SK-N-SH (cell line): ENCODE measurements around the gene ADRB2. TPM values are rescaled to one million over a fixed set of nuclear protein-coding genes. Genes with fewer than 3 reads are reported as not detected.

Experiments used
- CTCF ChIA-PET: fragments of 300-600, 350-600 bp; formaldehyde crosslinking; extraction: SDS; loops from one replicate; lab custom pipeline; 2021; lab: Yijun Ruan, JAX
- POLR2A ChIA-PET: fragments of 350-600 bp; sonication (Branson Sonifier 250); formaldehyde crosslinking; extraction: SDS; loops from one replicate; lab custom pipeline; 2020; ENCODE audit warnings: antibody characterized with exemption, inconsistent platforms; lab: Yijun Ruan, JAX
- DNase-seq: peaks from one replicate; pipeline ENCODE4 v3.0.0; 2012
- H2AFZ ChIP-seq: fragments of 200-600 bp; sonication (generic); 2 replicates; pipeline ENCODE4 v1.8.1; 2016; ENCODE audit warnings: antibody characterized with exemption, mild to moderate bottlenecking, low read depth
- H3F3A ChIP-seq: fragments of 200-600 bp; sonication (generic); replicated peaks from 2 replicates; pipeline ENCODE3; 2016; ENCODE audit warnings: antibody characterized with exemption, mild to moderate bottlenecking; ENCODE audit not compliant: insufficient read depth
- H3K27ac ChIP-seq, 2 experiments: fragments of 200-500 bp in 1 of 2; fragments of 200-600 bp in 1 of 2; sonication (Bioruptor generic) in 1 of 2; sonication (generic), shearing (Covaris generic) in 1 of 2; 2 replicates each; pipeline versions ENCODE4 v1.5.1 to v1.6.1; 2014 to 2016; ENCODE audit warnings: low read depth in 2 of 2, inconsistent platforms in 1 of 2, low read length in 1 of 2, mild to moderate bottlenecking in 1 of 2, mixed read lengths in 1 of 2
- H3K27me3 ChIP-seq: fragments of 200-600 bp; sonication (generic), shearing (Covaris generic); 2 replicates; pipeline ENCODE4 v1.6.1; 2016; ENCODE audit warnings: mixed run types; ENCODE audit not compliant: insufficient read depth
- H3K36me3 ChIP-seq, 2 experiments: fragments of 200-500 bp in 1 of 2; fragments of 200-600 bp in 1 of 2; sonication (Bioruptor generic) in 1 of 2; sonication (generic) in 1 of 2; replicated peaks in 1 of 2; 2 replicates each; pipeline versions ENCODE3 to v1.5.1; 2014 to 2016; ENCODE audit warnings: low read length in 1 of 2, mild to moderate bottlenecking in 1 of 2; ENCODE audit not compliant: insufficient read depth in 2 of 2, control insufficient read depth in 1 of 2
- H3K4me1 ChIP-seq, 2 experiments: fragments of 200-500 bp in 1 of 2; fragments of 200-600 bp in 1 of 2; sonication (Bioruptor generic) in 1 of 2; sonication (generic), shearing (Covaris generic) in 1 of 2; 2 replicates each; pipeline versions ENCODE4 v1.5.1 to v1.6.1; 2014 to 2016; ENCODE audit warnings: low read depth in 1 of 2, low read length in 1 of 2, mixed run types in 1 of 2; ENCODE audit not compliant: insufficient read depth in 2 of 2, control insufficient read depth in 1 of 2
- H3K4me2 ChIP-seq: fragments of 200-600 bp; sonication (generic), shearing (Covaris generic); 2 replicates; pipeline ENCODE4 v1.6.1; 2017; ENCODE audit warnings: mixed run types
- H3K4me3 ChIP-seq, 2 experiments: fragments of 200-500 bp in 1 of 2; fragments of 200-600 bp in 1 of 2; sonication (Bioruptor generic) in 1 of 2; sonication (generic), shearing (Covaris generic) in 1 of 2; 2 replicates each; pipeline versions ENCODE4 v1.5.1 to v1.8.1; 2014 to 2016; ENCODE audit warnings: low read depth in 2 of 2, inconsistent platforms in 1 of 2, low read length in 1 of 2, mild to moderate bottlenecking in 1 of 2, mixed read lengths in 1 of 2, moderate library complexity in 1 of 2
- H3K79me2 ChIP-seq: fragments of 200-600 bp; sonication (generic); 2 replicates; pipeline ENCODE4 v1.8.1; 2017; ENCODE audit warnings: mild to moderate bottlenecking; ENCODE audit not compliant: insufficient read depth
- H3K9ac ChIP-seq: fragments of 200-600 bp; sonication (generic); 2 replicates; pipeline ENCODE4 v1.6.1; 2017; ENCODE audit warnings: mixed run types
- H3K9me2 ChIP-seq: fragments of 200-600 bp; sonication (generic); 2 replicates; pipeline ENCODE4 v1.6.1; 2017; ENCODE audit warnings: mixed run types
- H3K9me3 ChIP-seq: fragments of 200-600 bp; sonication (generic); 2 replicates; pipeline ENCODE4 v1.6.1; 2017; ENCODE audit warnings: mixed run types, mild to moderate bottlenecking, moderate library complexity
- H4K20me1 ChIP-seq: fragments of 200-600 bp; sonication (generic); 2 replicates; pipeline ENCODE4 v1.6.1; 2017; ENCODE audit warnings: mild to moderate bottlenecking, mixed run types; ENCODE audit not compliant: insufficient read depth
- CTCF ChIP-seq: fragments of 200-600 bp; sonication (generic); IDR thresholded peaks from 2 replicates; pipeline ENCODE4 v1.6.1; 2017; ENCODE audit warnings: antibody characterized with exemption, mild to moderate bottlenecking, moderate library complexity
- EP300 ChIP-seq, 2 experiments: IDR thresholded peaks; 2 replicates each; pipeline versions ENCODE4 v1.4.0 to v1.6.1; 2012; ENCODE audit warnings: borderline replicate concordance in 1 of 2, low read depth in 1 of 2, low read length in 1 of 2
- FOXJ3 ChIP-seq: sonication (generic); formaldehyde crosslinking; IDR thresholded peaks from 2 replicates; pipeline ENCODE4 v1.5.1; 2020; ENCODE audit warnings: mild to moderate bottlenecking, missing genetic modification reagents
- FOXM1 ChIP-seq: IDR thresholded peaks from 2 replicates; pipeline ENCODE4 v1.4.0; 2012; ENCODE audit warnings: low read depth, mild to moderate bottlenecking
- GATA2 ChIP-seq: sonication (generic); formaldehyde crosslinking; IDR thresholded peaks from 2 replicates; pipeline ENCODE4 v1.5.0; 2020; ENCODE audit warnings: mild to moderate bottlenecking, missing genetic modification reagents
- MXI1 ChIP-seq: IDR thresholded peaks from 2 replicates; pipeline ENCODE4 v1.6.1; 2012; ENCODE audit warnings: mild to moderate bottlenecking, low read depth, low read length, improper control_type of control experiment
- NFIC ChIP-seq: IDR thresholded peaks from 2 replicates; pipeline ENCODE4 v1.4.0; 2012; ENCODE audit warnings: borderline replicate concordance
- RAD21 ChIP-seq: IDR thresholded peaks from 2 replicates; pipeline ENCODE4 v1.6.1; 2012; ENCODE audit warnings: mild to moderate bottlenecking, low read length
- REST ChIP-seq: IDR thresholded peaks from 2 replicates; pipeline ENCODE4 v1.6.1; 2012; ENCODE audit warnings: mild to moderate bottlenecking, low read depth, low read length, moderate library complexity
- SMC3 ChIP-seq: IDR thresholded peaks from 2 replicates; pipeline ENCODE4 v1.6.1; 2012; ENCODE audit warnings: low read depth, low read length, improper control_type of control experiment
- USF1 ChIP-seq: IDR thresholded peaks from 2 replicates; pipeline ENCODE4 v1.4.0; 2012; ENCODE audit warnings: low read depth, borderline replicate concordance
- USF2 ChIP-seq: fragments of 150-350 bp; IDR thresholded peaks from 2 replicates; pipeline ENCODE4 v1.6.1; 2017; ENCODE audit warnings: antibody characterized with exemption, low read length, low read depth, borderline replicate concordance
- YY1 ChIP-seq: IDR thresholded peaks from 2 replicates; pipeline ENCODE4 v1.4.0; 2012; ENCODE audit warnings: low read depth, mild to moderate bottlenecking
- ZBTB33 ChIP-seq: IDR thresholded peaks from 2 replicates; pipeline ENCODE4 v1.4.0; 2012; ENCODE audit warnings: low read depth, borderline replicate concordance
- WGBS: methylation state at CpG from one replicate; pipeline ENCODE4 v1.1.6; 2017; ENCODE audit warnings: low lambda C conversion rate; 5-methylcytosine and 5-hydroxymethylcytosine counted together
- polyA plus RNA-seq, 3 experiments: library from polyadenylated mRNA; depleted of rRNA; stranded (reverse); fragments of >200 nt; gene quantifications; 2 replicates each; pipeline ENCODE4 v1.2.3, GENCODE V29; 2012

ADRB2 gene
- polyA plus RNA-seq, 1 of the 3 experiments (the other 2 are of a cell fraction), result 1.0 TPM

GRCh38 chr5:148799737-148800527, 26.5 kb upstream of the ADRB2 start:
- CTCF ChIA-PET, result interaction anchor here (1.1 to 2.4 kb wide), 2 partner anchors 235 to 972 kb away, joined by 3 to 8 read pairs; no protein-coding TSS in a partner anchor
- Histone ChIP-seq H2AFZ (no peak overlapping the region), H3K27ac (no peak overlapping the region), H3K9me2 (no peaks in the 10 kb centered on the region), H3K79me2 (no peaks in the 10 kb centered on the region), H4K20me1 (no peaks in the 10 kb centered on the region), H3K4me2 (no peak overlapping the region), H3K9ac (no peak overlapping the region), H3K4me1 (no peaks in the 10 kb centered on the region), H3K36me3 (no peaks in the 10 kb centered on the region), H3F3A (no peaks in the 10 kb centered on the region), H3K27me3 (no peaks in the 10 kb centered on the region), H3K4me3 (no peak overlapping the region), H3K9me3 (no peaks in the 10 kb centered on the region)
- TF ChIP-seq MXI1, result no peak
- TF ChIP-seq FOXM1, result no peak
- TF ChIP-seq CTCF, result no peak
- no peak for TF ChIP-seq SMC3
- no peak for TF ChIP-seq YY1
- no peak for TF ChIP-seq FOXJ3 (CRISPR knock-in tag)
- no peak for TF ChIP-seq USF1
- TF ChIP-seq USF2, result no peak
- no peak for TF ChIP-seq RAD21
- TF ChIP-seq REST, result no peak
- TF ChIP-seq ZBTB33, result no peak
- TF ChIP-seq NFIC, result no peak
- TF ChIP-seq EP300 (IDR thresholded peaks at IDR 0.05; ENCODE audit: borderline replicate concordance in 1 of 2, low read depth in 1 of 2, low read length in 1 of 2), result no peak
- no peak for TF ChIP-seq GATA2
- WGBS, result 75% methylated on average over 9 of the region's 9 CpGs
- POLR2A ChIA-PET, result no interaction called here
- DNase-seq, result no peak
